Femur (tissue), 1 donor: ENCODE results near the gene RPGRIP1.
"Not testable (repeated sequence)": the region's sequence is repeated elsewhere in the genome, so short reads cannot be mapped to it uniquely, and the experiment has no call there.

ENCODE experiments used
- DNase-seq: peaks from one replicate; pipeline ENCODE4 v3.0.0-alpha.2; 2017

Gene RPGRIP1

DNA sequence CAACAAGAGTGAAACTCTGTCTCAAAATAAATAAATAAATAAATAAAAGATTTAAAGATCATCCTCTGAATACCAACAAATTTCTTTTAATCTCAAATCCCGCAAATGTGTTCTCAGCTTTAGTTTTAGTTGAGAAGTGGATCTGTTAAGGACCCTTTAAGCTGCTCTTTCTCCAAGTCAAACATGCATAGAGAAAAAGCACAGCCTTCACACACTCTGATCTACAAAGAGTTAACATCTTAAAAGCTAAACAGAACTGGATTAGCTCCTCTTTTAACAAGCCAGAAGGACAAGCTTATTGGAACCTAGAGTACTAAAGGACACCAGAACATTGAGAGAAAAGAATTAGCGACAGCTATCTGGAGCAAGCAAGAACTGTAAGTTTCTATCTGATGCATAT, at the start of gene RPGRIP1:
Gene RPGRIP1 (plus strand): TSS at position 301 of the 400 bp plus-strand sequence. CDS start 7,894 bp downstream, outside the sequence.
- DNase-seq = no peak

DNA sequence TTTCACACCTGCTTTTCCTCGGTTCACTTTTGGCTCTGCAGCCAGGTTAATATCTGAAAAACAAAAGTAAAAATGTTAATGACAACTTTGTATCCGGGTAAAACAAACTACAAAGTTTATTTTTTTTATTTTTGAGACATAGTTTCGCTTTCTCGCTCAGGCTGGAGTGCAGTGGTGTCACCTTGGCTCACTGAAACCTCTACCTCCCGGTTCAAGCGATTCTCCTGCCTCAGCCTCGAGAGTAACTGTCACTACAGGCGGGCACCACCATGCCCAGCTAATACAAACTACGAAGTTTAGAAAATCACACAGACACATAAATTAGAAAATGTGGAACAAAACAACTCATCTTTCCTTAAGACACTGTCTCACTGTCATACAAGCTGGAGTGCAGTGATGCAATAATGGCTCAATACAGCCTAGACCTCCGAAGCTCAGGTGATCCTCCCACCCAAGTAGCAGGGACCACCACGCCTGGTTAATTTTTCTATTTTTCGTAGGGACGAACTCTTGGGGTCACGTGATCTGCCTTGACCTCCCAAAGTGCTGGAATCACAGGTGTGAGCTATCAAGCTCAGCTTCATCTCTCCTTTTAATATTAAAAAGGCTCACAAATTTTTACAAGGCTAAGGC, 48.7 kb upstream of the RPGRIP1 start:
- no peak for DNase-seq

DNA sequence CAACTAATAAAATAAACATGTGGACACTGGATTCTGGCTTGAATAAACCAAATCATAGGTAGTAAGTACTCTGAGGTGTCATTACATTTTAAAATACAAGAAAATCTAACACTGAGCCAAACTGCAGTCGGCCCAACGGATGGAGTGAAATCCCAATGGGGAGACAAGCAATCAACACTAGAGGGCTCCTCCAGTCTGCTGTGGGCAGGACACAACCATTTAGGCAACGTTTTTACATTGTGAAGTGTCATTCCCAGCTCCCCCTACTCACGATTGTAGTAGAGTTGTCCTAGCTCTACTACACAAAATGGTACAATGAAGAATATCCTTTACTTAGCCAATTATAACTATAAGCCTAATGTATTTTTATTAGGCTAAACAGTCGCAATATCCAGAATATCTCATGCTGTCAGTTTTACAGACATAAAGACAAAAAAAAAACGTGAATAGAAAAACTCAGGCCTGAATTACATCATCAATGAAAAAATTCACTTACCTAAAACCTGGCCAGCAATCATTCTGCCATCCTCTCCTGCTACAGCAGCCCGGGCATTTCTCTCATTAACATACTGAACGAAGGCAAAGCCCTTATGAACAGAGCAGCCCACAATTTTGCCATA, 46.3 kb upstream of the RPGRIP1 start:
- DNase-seq = no peak

DNA sequence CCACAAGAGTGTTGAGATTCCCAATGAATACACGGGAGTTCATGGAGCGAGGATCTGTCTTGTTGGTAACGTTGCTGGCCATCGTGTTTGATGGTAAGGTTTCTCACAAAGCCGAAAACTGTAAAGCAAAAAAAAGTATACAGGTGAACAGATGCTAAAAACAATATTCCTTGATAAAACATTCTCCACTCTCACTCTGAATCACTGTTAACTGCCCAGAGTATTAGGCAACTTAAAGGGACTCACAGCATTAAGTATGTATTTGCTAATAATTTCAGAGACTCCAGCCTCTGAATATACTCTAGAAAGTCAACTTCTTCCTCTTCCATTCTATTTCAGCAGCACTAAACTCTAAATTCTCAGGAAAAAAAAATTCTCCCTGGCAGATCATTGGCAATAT, 45.8 kb upstream of the RPGRIP1 start:
- no peak for DNase-seq

DNA sequence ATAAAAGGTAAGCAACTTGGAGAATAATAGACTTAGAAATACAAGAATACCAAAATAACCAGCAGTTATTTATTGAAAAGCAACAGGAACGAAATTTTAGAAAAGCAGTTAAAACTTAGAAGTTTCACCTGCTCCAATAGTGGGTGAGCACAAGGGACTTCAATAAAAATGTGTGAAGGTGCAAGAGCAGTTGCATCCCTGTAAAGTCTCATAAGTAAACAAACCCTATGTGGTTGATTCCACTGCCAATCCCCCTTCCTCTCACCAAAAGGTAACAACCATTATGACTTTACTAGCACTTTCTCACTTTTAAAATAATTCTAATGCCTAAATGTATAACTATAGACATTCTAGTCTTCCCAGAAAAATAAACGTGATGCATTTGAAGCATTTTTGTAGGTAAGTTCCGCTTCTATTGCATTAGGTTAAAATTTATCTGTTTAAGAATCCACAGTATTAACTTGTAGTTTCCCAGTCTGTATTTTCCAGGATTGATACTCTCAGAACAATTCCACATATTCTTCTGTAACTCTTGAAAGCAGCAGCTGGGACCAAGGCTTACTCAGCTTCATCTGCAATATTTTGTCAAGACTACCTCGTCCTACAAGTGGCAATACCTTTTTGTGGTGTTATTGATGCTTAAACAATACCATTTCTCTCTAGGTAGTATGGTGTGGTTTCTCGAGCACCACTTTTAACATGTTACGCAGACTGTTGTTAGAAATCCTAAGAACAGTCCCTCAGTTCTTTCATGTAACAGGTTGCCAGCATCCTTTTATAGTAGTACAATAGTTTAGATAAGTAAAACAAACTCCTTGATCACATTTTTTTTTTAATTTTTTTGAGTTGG, 42.7 kb upstream of the RPGRIP1 start:
- no peak for DNase-seq

DNA sequence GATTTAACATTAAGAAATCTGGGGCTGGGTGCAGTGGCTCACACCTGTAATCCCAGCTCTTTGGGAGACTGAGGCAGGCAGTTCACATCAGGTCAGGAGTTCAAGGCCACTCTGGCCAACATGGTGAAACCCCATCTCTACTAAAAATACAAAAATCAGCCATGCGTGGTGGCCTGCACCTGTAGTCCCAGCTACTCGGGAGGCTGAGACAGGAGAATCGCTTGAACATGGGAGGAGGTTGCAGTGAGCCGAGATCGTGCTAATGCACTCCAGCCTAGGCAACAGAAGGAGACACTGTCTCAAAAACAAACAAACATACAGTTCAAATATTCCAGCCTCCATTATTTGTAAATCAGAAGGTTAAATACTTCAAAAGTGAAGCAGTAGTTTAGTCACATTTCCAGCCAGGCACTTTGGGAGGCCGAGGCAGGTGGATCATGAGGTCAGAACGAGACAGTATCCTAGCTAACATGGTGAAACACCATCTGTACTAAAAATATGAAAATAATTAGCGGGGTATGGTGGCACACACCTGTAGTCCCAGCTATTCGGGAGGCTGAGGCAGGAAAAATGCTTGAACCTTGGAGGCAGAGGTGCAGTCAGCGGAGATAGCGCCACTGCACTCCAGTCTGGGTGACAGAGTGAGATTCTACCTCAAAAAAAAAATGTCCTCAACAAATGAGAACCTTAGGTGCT, 40.9 kb upstream of the RPGRIP1 start:
- DNase-seq = no peak

DNA sequence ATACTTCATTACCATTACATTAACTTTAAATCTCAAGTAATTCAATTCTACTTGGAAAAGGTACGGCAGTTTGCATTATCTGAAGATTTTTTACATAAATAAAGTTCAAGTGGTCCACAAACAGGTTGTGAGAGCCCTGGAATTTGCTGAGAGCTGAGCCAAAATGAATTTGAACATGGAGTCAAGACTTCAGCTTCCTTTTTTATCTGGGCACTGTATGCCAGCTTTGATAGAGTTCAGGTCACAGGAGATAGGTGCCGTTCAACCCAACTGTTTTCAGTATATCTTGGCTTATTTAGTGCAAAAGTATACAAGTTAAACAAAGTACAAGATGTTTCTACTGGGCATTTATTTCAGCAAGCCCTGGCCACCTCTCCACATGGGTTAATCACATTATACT, 39.5 kb upstream of the RPGRIP1 start:
- no peak for DNase-seq

DNA sequence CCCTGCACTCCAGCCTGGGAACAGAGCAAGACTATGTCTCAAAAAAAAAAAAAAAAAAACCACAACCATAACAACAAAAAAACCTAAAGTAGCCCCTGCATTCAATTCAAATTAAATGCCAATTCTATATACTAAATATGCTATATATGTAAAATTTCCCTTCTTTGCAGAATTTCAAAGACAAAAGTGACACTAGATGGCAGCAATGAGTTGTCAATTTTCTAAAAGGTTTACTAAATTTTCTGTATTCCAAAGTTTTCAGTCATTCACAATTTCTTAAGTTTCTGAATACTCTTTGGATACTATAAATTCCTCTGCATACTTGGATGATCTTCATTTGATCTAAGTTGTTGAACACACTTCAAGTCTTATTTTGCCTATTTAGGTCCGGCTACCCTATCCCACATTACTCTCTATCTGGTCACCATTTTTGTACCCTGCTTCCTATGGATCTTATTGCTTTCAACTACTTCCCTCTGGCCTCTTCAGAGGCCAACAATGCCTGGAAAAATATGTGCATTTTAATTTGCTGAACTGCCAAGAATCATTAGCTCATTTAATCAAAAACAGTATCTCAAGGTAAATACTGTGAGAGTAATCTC, 38.6 kb upstream of the RPGRIP1 start:
- no peak for DNase-seq

DNA sequence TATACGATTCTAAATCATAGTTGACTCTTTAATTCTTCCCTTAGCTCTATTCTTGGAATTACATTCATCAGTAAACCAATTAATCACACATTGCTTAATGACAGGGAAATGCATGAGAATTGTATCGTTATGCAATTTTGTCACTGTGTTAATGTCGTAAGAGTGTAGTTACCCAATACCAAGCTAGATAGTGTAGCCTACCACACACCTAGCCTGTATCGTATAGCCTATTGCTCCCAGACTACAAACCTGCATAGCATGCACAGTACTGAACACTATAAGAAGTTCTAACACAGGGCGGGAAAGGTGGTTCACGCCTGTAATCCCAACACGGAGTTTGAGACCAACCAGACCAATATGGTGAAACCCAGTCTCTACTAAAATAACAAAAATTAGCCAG, 35.3 kb upstream of the RPGRIP1 start:
- no peak for DNase-seq

DNA sequence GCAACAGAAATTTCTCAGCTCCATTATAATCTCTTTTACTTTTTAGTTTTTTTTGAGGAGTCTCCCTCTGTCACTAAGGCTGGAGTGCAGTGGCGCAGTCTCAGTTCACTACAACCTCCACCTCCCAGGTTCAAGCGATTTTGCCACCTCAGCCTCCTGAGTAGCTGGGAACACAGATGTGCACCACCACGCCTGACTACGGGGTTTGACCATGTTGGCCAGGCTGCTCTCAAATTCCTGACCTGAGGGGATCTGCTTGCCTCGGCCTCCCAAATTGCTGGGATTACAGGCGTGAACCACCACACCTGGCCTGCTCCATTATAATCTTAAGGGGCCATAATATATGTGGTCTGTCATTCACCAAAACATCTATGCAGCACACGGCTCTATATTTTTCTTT, 34.1 kb upstream of the RPGRIP1 start:
- DNase-seq = no peak

DNA sequence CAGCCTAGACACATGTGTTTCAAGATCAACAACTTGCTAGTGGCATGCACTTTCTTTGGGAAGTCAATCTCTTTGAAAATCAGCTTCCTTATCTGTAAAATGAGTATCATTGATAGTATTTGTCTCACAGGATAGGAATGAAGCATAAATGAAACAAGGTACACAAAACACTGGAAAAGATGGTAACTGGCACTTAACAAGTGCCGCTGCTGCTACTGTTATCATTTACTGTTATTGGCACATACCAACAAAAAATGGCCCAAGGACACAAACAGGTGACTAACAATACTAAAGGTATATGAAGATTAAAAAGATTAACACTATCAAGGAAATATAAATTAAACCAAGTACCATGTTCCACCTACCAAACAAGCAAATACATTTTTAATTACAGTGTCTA, 31.5 kb upstream of the RPGRIP1 start:
- DNase-seq = no peak

DNA sequence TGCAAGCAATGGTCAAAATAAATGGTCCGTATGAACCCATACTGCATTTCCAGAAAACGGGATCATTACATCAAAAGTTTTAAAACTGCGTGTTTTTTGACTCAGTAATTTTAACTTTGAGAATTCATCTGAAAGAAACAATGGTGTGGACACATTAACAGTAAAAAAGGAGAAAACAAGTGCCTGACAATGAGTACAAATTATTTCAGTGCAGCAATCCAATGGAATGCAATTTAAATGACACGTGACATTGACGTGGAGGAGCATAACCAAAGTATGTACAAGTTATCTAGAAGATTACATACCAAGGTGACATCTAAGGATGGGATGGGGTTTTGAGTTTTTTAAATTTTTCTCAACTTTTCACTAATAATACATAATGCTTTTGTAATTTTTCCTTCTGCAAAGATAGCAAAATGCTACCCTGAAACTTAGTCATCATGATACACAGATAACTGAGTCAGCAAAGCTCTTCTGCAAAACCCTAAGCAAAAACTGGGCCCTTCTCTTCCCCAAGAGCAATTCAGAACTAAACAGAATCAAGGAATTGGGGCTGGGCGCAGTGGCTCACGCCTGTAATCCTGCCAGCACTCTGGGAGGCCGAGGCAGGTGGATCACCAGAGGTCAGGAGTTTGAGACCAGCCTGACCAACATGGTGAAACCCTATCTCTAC, 31.0 kb upstream of the RPGRIP1 start:
- no peak for DNase-seq

DNA sequence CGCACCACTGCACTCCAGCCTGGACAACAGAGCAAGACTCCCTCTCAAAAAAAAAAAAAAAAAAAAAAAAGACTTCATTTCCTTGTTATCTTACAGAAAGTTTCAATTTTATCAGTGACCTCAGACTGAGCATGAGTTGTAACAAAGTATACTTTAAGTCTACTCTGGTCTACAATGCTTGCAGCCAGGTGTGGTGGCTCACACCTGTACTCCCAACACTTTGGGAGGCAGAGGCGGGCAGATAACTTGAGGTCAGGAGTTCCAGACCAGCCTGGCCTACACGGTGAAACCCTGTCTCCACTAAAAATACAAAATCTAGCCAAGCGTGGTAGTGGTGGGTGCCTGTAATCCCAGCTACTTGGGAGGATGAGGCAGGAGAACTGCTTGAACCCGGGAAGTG, 28.7 kb upstream of the RPGRIP1 start:
- DNase-seq = no peak

DNA sequence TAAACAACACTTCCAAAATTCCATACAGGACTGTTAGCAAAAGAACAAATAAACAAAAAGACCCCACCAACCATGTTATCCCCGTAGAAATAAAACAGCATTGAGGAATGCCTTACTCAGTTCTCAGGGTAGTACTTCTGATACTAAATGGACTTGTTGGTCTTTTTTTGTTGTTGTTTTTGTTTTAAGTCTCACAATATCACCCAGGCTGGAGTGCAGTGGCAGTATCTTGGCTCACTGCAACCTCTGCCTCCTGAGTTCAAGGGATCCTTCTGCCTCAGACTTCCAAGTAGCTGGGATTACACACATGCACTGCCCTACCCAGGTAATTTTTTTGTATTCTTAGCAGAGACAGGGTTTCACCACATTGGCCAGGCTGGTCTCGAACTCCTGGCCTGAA, 27.7 kb upstream of the RPGRIP1 start:
- DNase-seq = no peak

DNA sequence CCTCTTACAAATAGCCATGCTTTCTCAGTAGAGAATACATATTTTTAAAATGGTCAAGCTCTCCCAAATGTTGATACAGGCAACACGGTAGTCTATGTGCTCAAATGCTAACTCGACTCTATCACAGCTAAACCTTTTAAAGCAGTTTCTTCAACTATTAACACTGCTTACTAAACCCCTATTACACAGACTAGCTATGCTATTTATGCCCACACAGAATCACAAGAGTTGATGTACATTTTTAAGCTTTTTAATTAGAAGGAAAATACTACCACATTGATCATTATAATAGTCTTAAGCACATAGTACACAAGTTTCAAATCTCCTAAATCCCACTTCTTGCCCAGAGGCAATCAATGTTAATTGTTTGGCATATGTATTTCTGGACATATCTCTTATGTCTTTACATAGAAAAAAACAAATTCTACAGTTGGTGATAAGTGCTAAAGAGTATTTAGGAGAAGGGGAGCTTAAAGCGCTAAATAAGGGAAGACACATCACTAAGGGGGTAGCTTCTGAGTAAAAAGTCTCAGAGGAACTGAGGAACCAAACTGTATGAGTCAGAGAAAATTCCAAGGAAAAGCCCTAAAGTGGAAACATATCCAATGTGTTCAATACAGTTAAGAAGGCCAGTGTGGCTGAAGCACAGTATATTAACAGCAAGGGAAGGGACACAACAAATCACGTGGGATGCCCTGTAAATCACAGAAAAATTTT, 24.3 kb upstream of the RPGRIP1 start:
- no peak for DNase-seq

DNA sequence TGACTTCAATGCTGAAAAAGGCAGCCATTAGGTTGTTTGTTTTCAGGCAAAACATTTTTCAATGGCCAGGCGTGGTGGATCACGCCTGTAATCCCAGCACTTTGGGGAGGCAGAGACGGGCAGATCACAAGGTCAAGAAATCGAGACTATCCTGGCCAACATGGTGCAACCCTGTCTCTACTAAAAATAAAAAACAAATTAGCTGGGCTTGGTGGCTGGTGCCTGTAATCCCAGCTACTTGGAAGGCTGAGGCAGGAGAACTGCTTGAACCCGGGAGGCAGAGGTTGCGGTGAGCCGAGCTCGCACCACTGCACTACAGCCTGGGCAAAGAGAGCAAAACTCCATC, 23.8 kb upstream of the RPGRIP1 start:
- not testable (repeated sequence) for DNase-seq

DNA sequence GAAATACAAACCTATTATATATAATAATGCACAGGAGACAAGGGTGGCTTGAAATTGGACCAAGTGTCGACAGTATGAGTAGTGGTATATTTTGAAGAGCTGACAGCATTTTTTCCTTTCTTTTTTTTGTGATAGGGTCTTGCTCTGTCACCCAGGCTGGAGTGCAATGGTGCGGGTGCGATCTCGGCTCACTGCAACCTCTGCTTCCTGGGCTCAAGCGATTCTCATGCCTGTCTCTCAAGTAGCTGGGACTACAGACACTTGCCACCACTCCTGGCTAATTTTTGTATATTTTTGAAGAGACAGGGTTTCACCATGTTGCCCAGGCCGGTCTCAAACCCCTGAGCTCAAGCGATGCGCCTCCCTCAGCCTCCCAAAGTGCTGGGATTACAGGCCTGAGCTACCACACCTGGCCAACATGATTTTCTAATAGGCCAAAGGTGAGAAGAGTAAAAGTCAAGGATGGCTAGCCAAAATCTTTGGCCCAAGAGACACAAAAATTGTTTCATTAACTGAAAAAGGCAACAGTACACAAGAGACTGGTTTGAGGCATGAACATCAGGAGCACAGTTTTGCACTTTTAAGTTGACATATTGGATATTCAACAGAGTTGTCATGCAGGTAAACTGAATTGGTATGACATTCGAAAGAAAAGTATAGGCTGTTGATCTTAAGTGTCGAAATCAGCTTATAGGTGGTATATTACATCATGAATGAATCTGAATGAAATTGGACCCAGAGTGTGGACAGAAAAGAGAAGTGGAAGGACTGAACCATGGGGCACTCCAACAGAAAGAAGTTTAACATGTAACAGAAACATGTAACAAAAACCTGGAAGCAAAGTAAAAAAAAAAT, 23.1 kb upstream of the RPGRIP1 start:
- no peak for DNase-seq

DNA sequence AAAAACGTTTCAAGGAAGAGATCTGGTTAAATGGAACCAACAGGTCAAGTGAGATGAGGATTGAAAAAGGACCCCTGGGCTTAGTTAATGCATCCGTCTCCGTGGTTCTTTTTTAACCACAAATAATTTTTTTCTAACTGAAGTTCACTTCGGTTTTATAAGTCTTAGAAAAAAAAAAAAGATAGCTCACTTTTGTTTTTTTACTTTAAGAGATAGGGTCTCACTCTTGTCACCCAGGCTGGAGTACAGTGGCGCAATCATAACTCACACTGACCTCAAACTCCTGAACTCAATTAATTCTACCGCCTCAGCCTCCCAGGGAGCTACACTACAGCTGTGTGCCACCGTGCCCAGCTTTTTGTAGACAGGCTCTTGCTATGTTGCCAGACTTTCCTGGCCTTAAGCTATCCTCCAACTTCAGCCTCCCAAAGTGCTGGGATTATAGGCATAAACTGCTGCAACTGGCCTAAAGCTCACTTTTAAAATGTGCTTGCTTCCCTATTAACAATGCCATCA, 22.4 kb upstream of the RPGRIP1 start:
- no peak for DNase-seq

DNA sequence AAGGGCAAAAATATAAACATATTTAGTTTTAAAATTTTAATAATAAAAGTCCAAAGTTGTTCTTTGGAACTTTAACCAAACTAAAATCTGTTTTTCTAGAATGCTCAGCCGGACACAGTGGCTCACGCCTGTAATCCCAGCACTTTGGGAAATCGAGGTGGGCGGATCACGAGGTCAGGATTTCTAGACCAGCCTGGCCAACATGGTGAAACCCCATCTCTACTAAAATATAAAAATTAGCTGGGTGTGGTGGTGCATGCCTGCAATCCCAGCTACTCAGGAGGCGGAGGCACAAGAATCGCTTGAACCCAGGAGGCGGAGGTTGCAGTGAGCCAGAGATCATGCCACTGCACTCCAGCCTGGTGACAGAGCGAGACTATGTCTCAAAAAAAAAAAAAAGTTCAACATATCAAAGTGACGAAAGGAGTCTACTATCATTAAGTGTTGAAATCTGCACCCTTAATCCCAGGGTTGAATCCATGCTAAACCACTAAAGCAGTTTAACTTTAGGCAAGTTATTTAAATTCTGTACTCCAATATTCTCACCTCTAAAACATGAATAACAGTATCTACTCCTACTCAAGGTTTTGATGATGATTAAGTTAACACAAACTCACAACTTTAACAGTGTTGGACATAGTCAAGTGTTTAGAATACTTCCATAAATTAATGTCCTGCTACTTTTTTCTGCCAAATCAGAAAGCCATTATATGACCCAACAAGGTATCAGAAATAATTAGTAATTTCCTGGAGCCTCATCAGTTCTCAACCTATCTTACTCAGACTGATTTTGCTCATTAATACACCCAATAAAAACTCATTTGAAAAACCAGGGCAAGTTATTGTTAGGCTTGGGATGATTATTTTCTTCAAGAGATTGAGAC, 21.6 kb upstream of the RPGRIP1 start:
- no peak for DNase-seq
